Adipocyte (in vitro differentiated cells): ENCODE measurements around the gene ATP8B2.
"Not testable (repeated sequence)": the region's sequence is repeated elsewhere in the genome, so short reads cannot be mapped to it uniquely, and the experiment has no call there.

Source experiments
- DNase-seq: peaks from one replicate; pipeline ENCODE4 v3.0.0-alpha.2; 2015; ENCODE audit warnings: low read depth
- H3K27me3 ChIP-seq: replicated peaks from 2 replicates; pipeline ENCODE4 v1.7.0; 2013; ENCODE audit warnings: mild to moderate bottlenecking, low read length, moderate library complexity; ENCODE audit not compliant: control insufficient read depth, insufficient read depth
- H3K36me3 ChIP-seq: 2 replicates; pipeline ENCODE4 v1.7.0; 2013; ENCODE audit warnings: low read length, mild to moderate bottlenecking, moderate library complexity; ENCODE audit not compliant: control insufficient read depth, insufficient read depth, severe bottlenecking
- H3K4me1 ChIP-seq: 2 replicates; pipeline ENCODE4 v1.7.0; 2013; ENCODE audit warnings: mild to moderate bottlenecking, low read length, moderate library complexity; ENCODE audit not compliant: control insufficient read depth, insufficient read depth
- H3K4me3 ChIP-seq: 2 replicates; pipeline ENCODE4 v1.7.0; 2013; ENCODE audit warnings: mild to moderate bottlenecking, low read length, moderate library complexity
- H3K9ac ChIP-seq: 2 replicates; pipeline ENCODE4 v1.7.0; 2013; ENCODE audit warnings: mild to moderate bottlenecking, low read length, moderate library complexity
- H3K9me3 ChIP-seq: 2 replicates; pipeline ENCODE4 v1.7.0; 2013; ENCODE audit warnings: mild to moderate bottlenecking, low read length, moderate library complexity; ENCODE audit not compliant: control insufficient read depth

Gene ATP8B2

GRCh38 chr1:154324669-154325582 lies at the start of gene ATP8B2:
ATP8B2 (plus strand) TSS chr1:154325525; CDS start chr1:154328142, 2,617 bp downstream.
- H3K27me3 ChIP-seq: peaks cover 9% of the 10 kb centered on the region
- peak within 1 kb of the TSS; percentile 96 for H3K4me3 ChIP-seq
- peak; percentile 93 for DNase-seq

GRCh38 chr1:154276797-154277196 lies 48.5 kb upstream of the ATP8B2 start:
- no peak overlapping the region for H3K4me3 ChIP-seq
- no peak for DNase-seq
- H3K4me1 ChIP-seq: peaks cover 9% of the 10 kb centered on the region
- no peaks in the 10 kb centered on the region for H3K9me3 ChIP-seq
- H3K27me3 ChIP-seq: no peaks in the 10 kb centered on the region
- H3K9ac ChIP-seq: no peak overlapping the region
- H3K36me3 ChIP-seq: peaks cover 13% of the 10 kb centered on the region

More at GRCh38 chr1:154324669-154325582, at the start of gene ATP8B2:
- Histone ChIP-seq H3K9ac (peak within 1 kb of the TSS; percentile 100), H3K4me1 (peaks cover 25% of the 10 kb centered on the region), H3K36me3 (no peaks in the 10 kb centered on the region), H3K9me3 (no peaks in the 10 kb centered on the region)

GRCh38 chr1:154287591-154287990 lies 37.7 kb upstream of the ATP8B2 start:
- H3K36me3 ChIP-seq, H3K9ac ChIP-seq, H3K9me3 ChIP-seq, DNase-seq, H3K4me3 ChIP-seq, H3K4me1 ChIP-seq, H3K27me3 ChIP-seq: not testable (repeated sequence)

GRCh38 chr1:154288661-154289060 lies 36.7 kb upstream of the ATP8B2 start:
- H3K9me3 ChIP-seq: no peaks in the 10 kb centered on the region
- DNase-seq: no peak
- no peak overlapping the region for H3K9ac ChIP-seq
- no peaks in the 10 kb centered on the region for H3K4me1 ChIP-seq
- no peaks in the 10 kb centered on the region for H3K36me3 ChIP-seq
- no peak overlapping the region for H3K4me3 ChIP-seq
- H3K27me3 ChIP-seq: no peaks in the 10 kb centered on the region

GRCh38 chr1:154290921-154291320 lies 34.4 kb upstream of the ATP8B2 start:
- Histone ChIP-seq H3K27me3 (no peaks in the 10 kb centered on the region), H3K4me3 (no peak overlapping the region), H3K9me3 (peaks cover 16% of the 10 kb centered on the region), H3K9ac (no peak overlapping the region), H3K36me3 (no peaks in the 10 kb centered on the region), H3K4me1 (no peaks in the 10 kb centered on the region)
- DNase-seq: no peak

GRCh38 chr1:154295408-154296235 lies 29.7 kb upstream of the ATP8B2 start:
- no peaks in the 10 kb centered on the region for H3K4me1 ChIP-seq
- H3K36me3 ChIP-seq: no peaks in the 10 kb centered on the region
- H3K27me3 ChIP-seq: no peaks in the 10 kb centered on the region
- H3K4me3 ChIP-seq: no peak overlapping the region
- H3K9me3 ChIP-seq: peaks cover 21% of the 10 kb centered on the region
- no peak overlapping the region for H3K9ac ChIP-seq
- DNase-seq: no peak

- Histone ChIP-seq H3K9me3 (peaks cover 4% of the 10 kb centered on the region), H3K36me3 (no peaks in the 10 kb centered on the region), H3K9ac (no peak overlapping the region), H3K27me3 (no peaks in the 10 kb centered on the region), H3K4me1 (no peaks in the 10 kb centered on the region), H3K4me3 (no peak overlapping the region)
- DNase-seq: no peak
These were observed 23.7 kb upstream of the ATP8B2 start for GRCh38 chr1:154301582-154301981.

- no peak for DNase-seq
- Histone ChIP-seq H3K27me3 (no peaks in the 10 kb centered on the region), H3K4me3 (no peak overlapping the region), H3K9ac (no peak overlapping the region), H3K36me3 (no peaks in the 10 kb centered on the region), H3K9me3 (no peaks in the 10 kb centered on the region), H3K4me1 (no peaks in the 10 kb centered on the region)
These were observed 20.5 kb upstream of the ATP8B2 start for GRCh38 chr1:154304664-154305337.

GRCh38 chr1:154306151-154306550 lies 19.2 kb upstream of the ATP8B2 start:
- H3K27me3 ChIP-seq: no peaks in the 10 kb centered on the region
- no peak overlapping the region for H3K9ac ChIP-seq
- no peak overlapping the region for H3K4me3 ChIP-seq
- H3K36me3 ChIP-seq: no peaks in the 10 kb centered on the region
- DNase-seq: peak; percentile 24
- no peaks in the 10 kb centered on the region for H3K9me3 ChIP-seq
- no peaks in the 10 kb centered on the region for H3K4me1 ChIP-seq

GRCh38 chr1:154307670-154308270 lies 17.6 kb upstream of the ATP8B2 start:
- not testable (repeated sequence) for DNase-seq, H3K9me3 ChIP-seq, H3K27me3 ChIP-seq, H3K4me1 ChIP-seq, H3K36me3 ChIP-seq, H3K4me3 ChIP-seq, H3K9ac ChIP-seq
